B cell (primary cell): ENCODE results near the gene COMMD8.

ENCODE experiments used
- CTCF ChIP-seq: fragments of 200-600 bp; IDR thresholded peaks from one replicate; pipeline ENCODE4 v1.8.0; 2022; ENCODE audit warnings: antibody characterized with exemption, mild to moderate bottlenecking
- EZH2 ChIP-seq: IDR thresholded peaks from 2 replicates; pipeline ENCODE4 v1.6.1; 2012; ENCODE audit warnings: borderline replicate concordance, low read depth, mild to moderate bottlenecking, moderate library complexity, low read length; ENCODE audit not compliant: insufficient read depth, poor library complexity, severe bottlenecking

GRCh38 chr4:47444031-47444430, 19.5 kb downstream of the COMMD8 start:
- TF ChIP-seq CTCF: no peak
- TF ChIP-seq EZH2: no peak
